Central memory CD8-positive, alpha-beta T cell (primary cell): ENCODE data around the gene AMPD3.

Source experiments
- ATAC-seq: fragments of 150-1000 bp; cut with Tn5 transposase; replicated peaks from 2 replicates; pipeline ENCODE4 v1.10.0; 2022; ENCODE audit warnings: mild to moderate bottlenecking, moderate FRiP score, moderate number of reproducible peaks; ENCODE audit not compliant: poor library complexity, severe bottlenecking; ENCODE audit errors: extremely low read depth
- DNase-seq, 2 donors: peaks; one replicate each; pipeline ENCODE4 v3.0.0; 2021; ENCODE audit warnings: low spot score in 2 of 2
- H3K27ac Mint-ChIP-seq: one replicate; pipeline ENCODE4 v1.8.0; 2022; ENCODE audit warnings: low read depth, mild to moderate bottlenecking, moderate library complexity, mixed read lengths
- H3K27me3 Mint-ChIP-seq: one replicate; pipeline ENCODE4 v1.8.0; 2022; ENCODE audit warnings: mixed read lengths
- H3K36me3 Mint-ChIP-seq: one replicate; pipeline ENCODE4 v1.8.0; 2022; ENCODE audit warnings: mild to moderate bottlenecking, moderate library complexity, mixed read lengths; ENCODE audit not compliant: insufficient read depth
- H3K4me1 Mint-ChIP-seq: one replicate; pipeline ENCODE4 v1.8.0; 2022; ENCODE audit warnings: mixed read lengths
- H3K4me3 Mint-ChIP-seq: one replicate; pipeline ENCODE4 v1.8.0; 2022; ENCODE audit warnings: mild to moderate bottlenecking, moderate library complexity, mixed read lengths
- H3K9me3 Mint-ChIP-seq: one replicate; pipeline ENCODE4 v1.8.0; 2022; ENCODE audit warnings: mixed read lengths

The AMPD3 gene

GRCh38 chr11:10499452-10499851, 44.4 kb downstream of the AMPD3 start:
- peaks cover 4% of the 10 kb centered on the region for H3K4me1 Mint-ChIP-seq
- no peak overlapping the region for H3K4me3 Mint-ChIP-seq
- H3K36me3 Mint-ChIP-seq = peaks cover 45% of the 10 kb centered on the region
- ATAC-seq (no peak), DNase-seq (no peak)
- H3K9me3 Mint-ChIP-seq = no peaks in the 10 kb centered on the region
- H3K27me3 Mint-ChIP-seq = no peaks in the 10 kb centered on the region
- peak overlapping the region; percentile 41 for H3K27ac Mint-ChIP-seq

GRCh38 chr11:10499874-10500601, 45.0 kb downstream of the AMPD3 start:
- peaks cover 45% of the 10 kb centered on the region for H3K36me3 Mint-ChIP-seq
- H3K27ac Mint-ChIP-seq = no peak overlapping the region
- no peaks in the 10 kb centered on the region for H3K9me3 Mint-ChIP-seq
- no peaks in the 10 kb centered on the region for H3K27me3 Mint-ChIP-seq
- DNase-seq (no peak), ATAC-seq (no peak)
- H3K4me1 Mint-ChIP-seq = peaks cover 4% of the 10 kb centered on the region
- H3K4me3 Mint-ChIP-seq = no peak overlapping the region

GRCh38 chr11:10500757-10501684, 46.0 kb downstream of the AMPD3 start:
- H3K27me3 Mint-ChIP-seq = no peaks in the 10 kb centered on the region
- no peak overlapping the region for H3K27ac Mint-ChIP-seq
- H3K4me1 Mint-ChIP-seq = peaks cover 4% of the 10 kb centered on the region
- H3K4me3 Mint-ChIP-seq = no peak overlapping the region
- ATAC-seq (no peak), DNase-seq (no peak)
- H3K36me3 Mint-ChIP-seq = peaks cover 47% of the 10 kb centered on the region
- H3K9me3 Mint-ChIP-seq = no peaks in the 10 kb centered on the region

GRCh38 chr11:10502065-10502680, 47.1 kb downstream of the AMPD3 start:
- Mint-ChIP-seq H3K27ac (no peak overlapping the region), H3K4me3 (no peak overlapping the region), H3K9me3 (no peaks in the 10 kb centered on the region), H3K36me3 (peaks cover 40% of the 10 kb centered on the region), H3K4me1 (peaks cover 4% of the 10 kb centered on the region), H3K27me3 (no peaks in the 10 kb centered on the region)
- DNase-seq (no peak), ATAC-seq (no peak)

GRCh38 chr11:10502770-10503169, 47.7 kb downstream of the AMPD3 start:
- Mint-ChIP-seq H3K4me3 (no peak overlapping the region), H3K27ac (peak overlapping the region; percentile 78), H3K27me3 (no peaks in the 10 kb centered on the region), H3K36me3 (peaks cover 35% of the 10 kb centered on the region), H3K4me1 (peaks cover 4% of the 10 kb centered on the region), H3K9me3 (no peaks in the 10 kb centered on the region)
- DNase-seq = no peak
- ATAC-seq = no peak

- DNase-seq (no peak), ATAC-seq (no peak)
- Mint-ChIP-seq H3K27ac (peak overlapping the region; percentile 78), H3K27me3 (no peaks in the 10 kb centered on the region), H3K36me3 (peaks cover 30% of the 10 kb centered on the region), H3K4me3 (no peak overlapping the region), H3K9me3 (no peaks in the 10 kb centered on the region), H3K4me1 (no peaks in the 10 kb centered on the region)
These were observed 48.2 kb downstream of the AMPD3 start for GRCh38 chr11:10503221-10503620.

- Mint-ChIP-seq H3K27me3 (no peaks in the 10 kb centered on the region), H3K9me3 (no peaks in the 10 kb centered on the region), H3K4me1 (no peaks in the 10 kb centered on the region), H3K36me3 (peaks cover 28% of the 10 kb centered on the region), H3K27ac (no peak overlapping the region), H3K4me3 (no peak overlapping the region)
- DNase-seq (no peak), ATAC-seq (no peak)
These were observed 48.9 kb downstream of the AMPD3 start for GRCh38 chr11:10503777-10504480.

- DNase-seq = no peak
- Mint-ChIP-seq H3K4me1 (no peaks in the 10 kb centered on the region), H3K27me3 (no peaks in the 10 kb centered on the region), H3K27ac (no peak overlapping the region), H3K36me3 (peaks cover 24% of the 10 kb centered on the region), H3K9me3 (no peaks in the 10 kb centered on the region), H3K4me3 (no peak overlapping the region)
- no peak for ATAC-seq
These were observed 49.4 kb downstream of the AMPD3 start for GRCh38 chr11:10504490-10504889.

- Mint-ChIP-seq H3K36me3 (peaks cover 20% of the 10 kb centered on the region), H3K27me3 (no peaks in the 10 kb centered on the region), H3K27ac (no peak overlapping the region), H3K9me3 (no peaks in the 10 kb centered on the region), H3K4me3 (no peak overlapping the region), H3K4me1 (no peaks in the 10 kb centered on the region)
- DNase-seq (no peak), ATAC-seq (no peak)
These were observed 50.4 kb downstream of the AMPD3 start for GRCh38 chr11:10505278-10506007.

- Mint-ChIP-seq H3K36me3 (peaks cover 22% of the 10 kb centered on the region), H3K4me3 (no peak overlapping the region), H3K9me3 (no peaks in the 10 kb centered on the region), H3K27me3 (no peaks in the 10 kb centered on the region), H3K4me1 (no peaks in the 10 kb centered on the region), H3K27ac (no peak overlapping the region)
- no peak for DNase-seq
- ATAC-seq = no peak
These were observed 50.9 kb downstream of the AMPD3 start for GRCh38 chr11:10506008-10506370.

GRCh38 chr11:10511181-10511621, 56.1 kb downstream of the AMPD3 start:
- no peaks in the 10 kb centered on the region for H3K4me1 Mint-ChIP-seq
- no peak overlapping the region for H3K4me3 Mint-ChIP-seq
- peaks cover 8% of the 10 kb centered on the region for H3K36me3 Mint-ChIP-seq
- ATAC-seq (no peak), DNase-seq (no peak)
- H3K9me3 Mint-ChIP-seq = no peaks in the 10 kb centered on the region
- no peak overlapping the region for H3K27ac Mint-ChIP-seq
- no peaks in the 10 kb centered on the region for H3K27me3 Mint-ChIP-seq

- no peak overlapping the region for H3K27ac Mint-ChIP-seq
- H3K27me3 Mint-ChIP-seq = no peaks in the 10 kb centered on the region
- H3K4me1 Mint-ChIP-seq = no peaks in the 10 kb centered on the region
- no peaks in the 10 kb centered on the region for H3K9me3 Mint-ChIP-seq
- ATAC-seq (no peak), DNase-seq (no peak)
- peaks cover 5% of the 10 kb centered on the region for H3K36me3 Mint-ChIP-seq
- no peak overlapping the region for H3K4me3 Mint-ChIP-seq
These were observed 59.1 kb downstream of the AMPD3 start for GRCh38 chr11:10514202-10514601.
